ENCODE results near the gene MRPS27. TPM values are rescaled to one million over a fixed set of nuclear protein-coding genes. Genes with fewer than 3 reads are reported as not detected.

Gene MRPS27
- total and polyA plus RNA-seq, 9 of the 15 experiments (the other 6 are each of a cell fraction or from before 2014, with no cell fraction given) = 73.6 to 144 (median 106) TPM

DNA sequence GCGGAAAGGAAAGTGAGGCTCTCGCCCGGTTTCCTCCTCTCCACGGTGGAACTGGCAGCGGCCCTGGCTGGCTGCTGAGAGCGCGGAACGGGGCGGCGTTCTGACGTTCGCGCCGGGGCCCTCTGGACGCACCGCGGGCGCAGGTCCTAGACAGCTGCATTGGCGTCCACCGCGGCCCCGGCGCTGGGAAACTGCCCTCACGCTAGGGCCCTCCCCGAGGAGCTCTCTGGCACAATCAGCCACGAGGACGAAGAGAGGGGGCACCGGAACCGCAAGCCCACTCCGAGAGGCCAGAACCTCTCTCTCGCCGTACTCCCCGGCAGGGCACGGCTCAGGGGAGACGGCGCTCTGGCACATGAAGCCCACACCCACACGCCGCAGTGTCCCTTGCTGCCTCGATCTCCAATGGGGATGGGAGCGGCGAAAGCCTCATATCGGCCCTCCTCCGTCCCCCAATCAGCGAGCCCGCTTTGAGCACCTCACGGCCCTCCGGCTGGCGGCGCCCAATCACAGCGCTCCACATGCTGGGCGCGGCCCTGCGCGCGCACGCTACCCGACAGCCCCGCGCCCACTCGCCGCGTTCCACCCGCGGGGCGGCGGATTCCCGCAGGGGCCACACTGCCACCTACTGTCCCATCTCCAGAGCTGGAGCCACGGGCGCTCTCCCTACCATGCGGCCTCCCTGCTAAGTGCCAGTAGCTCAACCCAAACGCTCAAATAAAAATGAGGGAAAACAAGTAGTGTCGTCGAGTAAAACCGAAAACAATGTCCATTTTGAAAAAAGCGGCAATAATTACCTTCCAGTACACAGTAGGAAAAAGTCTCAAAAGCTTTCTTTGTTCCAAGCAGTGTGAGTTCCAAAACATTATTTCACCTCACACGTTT lies 11.8 kb downstream of the MRPS27 start (continued):
- TF ChIP-seq, protein P1, sequence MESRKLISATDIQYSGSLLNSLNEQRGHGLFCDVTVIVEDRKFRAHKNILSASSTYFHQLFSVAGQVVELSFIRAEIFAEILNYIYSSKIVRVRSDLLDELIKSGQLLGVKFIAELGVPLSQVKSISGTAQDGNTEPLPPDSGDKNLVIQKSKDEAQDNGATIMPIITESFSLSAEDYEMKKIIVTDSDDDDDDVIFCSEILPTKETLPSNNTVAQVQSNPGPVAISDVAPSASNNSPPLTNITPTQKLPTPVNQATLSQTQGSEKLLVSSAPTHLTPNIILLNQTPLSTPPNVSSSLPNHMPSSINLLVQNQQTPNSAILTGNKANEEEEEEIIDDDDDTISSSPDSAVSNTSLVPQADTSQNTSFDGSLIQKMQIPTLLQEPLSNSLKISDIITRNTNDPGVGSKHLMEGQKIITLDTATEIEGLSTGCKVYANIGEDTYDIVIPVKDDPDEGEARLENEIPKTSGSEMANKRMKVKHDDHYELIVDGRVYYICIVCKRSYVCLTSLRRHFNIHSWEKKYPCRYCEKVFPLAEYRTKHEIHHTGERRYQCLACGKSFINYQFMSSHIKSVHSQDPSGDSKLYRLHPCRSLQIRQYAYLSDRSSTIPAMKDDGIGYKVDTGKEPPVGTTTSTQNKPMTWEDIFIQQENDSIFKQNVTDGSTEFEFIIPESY (CRISPR knock-in tag; IDR thresholded peaks at IDR 0.05) = peak; percentile 56; the same call in 1 of the 2 replicates
- peak; percentile 89 for TF ChIP-seq RBM25 (IDR thresholded peaks at IDR 0.05; ENCODE audit: low read depth, low read length, severe bottlenecking)
- TF ChIP-seq ZBTB49 (CRISPR knock-in tag; IDR thresholded peaks at IDR 0.05; ENCODE audit: borderline replicate concordance) = 0 out of 2 replicates have a peak, but pooled peaks have one; percentile 56
- TF ChIP-seq NFIC (IDR thresholded peaks at IDR 0.05) = peak; percentile 51
- no peak for TF ChIP-seq ARID1B (IDR thresholded peaks at IDR 0.05)
- TF ChIP-seq NCOA2 (IDR thresholded peaks at IDR 0.05; ENCODE audit: partially characterized antibody in 2 of 2) = no peak
- TF ChIP-seq CC2D1A (IDR thresholded peaks at IDR 0.05) = peak; percentile 14; the same call in 1 of the 2 replicates
- TF ChIP-seq SAP30 (IDR thresholded peaks at IDR 0.05; ENCODE audit: borderline replicate concordance, insufficient read depth, low read depth, low read length, poor library complexity, severe bottlenecking) = peak; percentile 70
- TF ChIP-seq TRIM28 (IDR thresholded peaks at IDR 0.05) = peak; percentile 21; the same call in 1 of the 2 replicates
- TF ChIP-seq HDAC2 (IDR thresholded peaks at IDR 0.05) = peak; percentile 77
- TF ChIP-seq, protein P2, sequence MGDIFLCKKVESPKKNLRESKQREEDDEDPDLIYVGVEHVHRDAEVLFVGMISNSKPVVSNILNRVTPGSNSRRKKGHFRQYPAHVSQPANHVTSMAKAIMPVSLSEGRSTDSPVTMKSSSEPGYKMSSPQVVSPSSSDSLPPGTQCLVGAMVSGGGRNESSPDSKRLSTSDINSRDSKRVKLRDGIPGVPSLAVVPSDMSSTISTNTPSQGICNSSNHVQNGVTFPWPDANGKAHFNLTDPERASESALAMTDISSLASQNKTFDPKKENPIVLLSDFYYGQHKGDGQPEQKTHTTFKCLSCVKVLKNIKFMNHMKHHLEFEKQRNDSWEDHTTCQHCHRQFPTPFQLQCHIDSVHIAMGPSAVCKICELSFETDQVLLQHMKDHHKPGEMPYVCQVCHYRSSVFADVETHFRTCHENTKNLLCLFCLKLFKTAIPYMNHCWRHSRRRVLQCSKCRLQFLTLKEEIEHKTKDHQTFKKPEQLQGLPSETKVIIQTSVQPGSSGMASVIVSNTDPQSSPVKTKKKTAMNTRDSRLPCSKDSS (IDR thresholded peaks at IDR 0.05; ENCODE audit: low read depth, partially characterized antibody) = no peak
- TF ChIP-seq NCOR1 (IDR thresholded peaks at IDR 0.05) = no peak
- TF ChIP-seq TCF7 (IDR thresholded peaks at IDR 0.05; ENCODE audit: borderline replicate concordance) = no peak
- TF ChIP-seq, protein P3, sequence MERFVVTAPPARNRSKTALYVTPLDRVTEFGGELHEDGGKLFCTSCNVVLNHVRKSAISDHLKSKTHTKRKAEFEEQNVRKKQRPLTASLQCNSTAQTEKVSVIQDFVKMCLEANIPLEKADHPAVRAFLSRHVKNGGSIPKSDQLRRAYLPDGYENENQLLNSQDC (CRISPR knock-in tag; IDR thresholded peaks at IDR 0.05) = peak; percentile 52; the same call in 1 of the 2 replicates
- TF ChIP-seq CSDE1 (IDR thresholded peaks at IDR 0.05) = no peak; a peak in 1 of 4 replicates
- peak; percentile 34; the same call in 1 of the 2 replicates for TF ChIP-seq ZNF766 (CRISPR knock-in tag; conservative IDR thresholded peaks at IDR 0.05)
- peak; percentile 68 for TF ChIP-seq PRPF4 (IDR thresholded peaks at IDR 0.05; ENCODE audit: insufficient read depth, low read depth, low read length, poor library complexity, severe bottlenecking)
- TF ChIP-seq HSF4 (CRISPR knock-in tag; IDR thresholded peaks at IDR 0.05; ENCODE audit: borderline replicate concordance) = no peak
- TF ChIP-seq ASH1L (IDR thresholded peaks at IDR 0.05; ENCODE audit: borderline replicate concordance, low read depth, partially characterized antibody) = peak; percentile 63
- TF ChIP-seq JUNB (CRISPR knock-in tag; conservative IDR thresholded peaks at IDR 0.05) = no peak
- peak; percentile 37; the same call in 1 of the 2 replicates for TF ChIP-seq NCOA1 (IDR thresholded peaks at IDR 0.05; ENCODE audit: low read depth)
